ENCODE data around the gene NFE2L2. TPM values are rescaled to one million over a fixed set of nuclear protein-coding genes. Genes with fewer than 3 reads are reported as not detected.
"Not testable (repeated sequence)": the region's sequence is repeated elsewhere in the genome, so short reads cannot be mapped to it uniquely, and the experiment has no call there.

Gene NFE2L2
- total RNA-seq, 1 donor from 2014 or later: 51.4 TPM

DNA sequence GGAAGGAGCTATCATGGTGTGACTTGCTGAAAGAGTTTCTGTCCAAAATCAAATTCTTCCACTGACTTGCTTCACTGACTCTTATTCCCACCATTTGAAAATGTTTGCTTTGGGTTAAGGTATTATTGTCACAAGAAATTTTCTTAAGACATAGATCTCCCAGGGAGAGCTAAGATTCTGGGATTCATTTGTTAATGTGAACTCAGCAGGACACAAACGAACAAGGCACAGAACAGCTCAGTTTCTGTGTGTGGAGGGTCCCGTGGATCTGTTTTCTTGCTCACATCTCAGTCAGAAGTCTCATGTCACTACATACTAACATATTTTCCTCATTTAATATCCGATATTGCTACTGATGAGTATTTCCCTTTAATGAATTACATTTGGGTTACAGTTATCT, 60.1 kb downstream of the NFE2L2 start:
- no peak overlapping the region for H3K4me3 Mint-ChIP-seq (ENCODE audit: unreplicated experiment)
- TF ChIP-seq, protein P1, sequence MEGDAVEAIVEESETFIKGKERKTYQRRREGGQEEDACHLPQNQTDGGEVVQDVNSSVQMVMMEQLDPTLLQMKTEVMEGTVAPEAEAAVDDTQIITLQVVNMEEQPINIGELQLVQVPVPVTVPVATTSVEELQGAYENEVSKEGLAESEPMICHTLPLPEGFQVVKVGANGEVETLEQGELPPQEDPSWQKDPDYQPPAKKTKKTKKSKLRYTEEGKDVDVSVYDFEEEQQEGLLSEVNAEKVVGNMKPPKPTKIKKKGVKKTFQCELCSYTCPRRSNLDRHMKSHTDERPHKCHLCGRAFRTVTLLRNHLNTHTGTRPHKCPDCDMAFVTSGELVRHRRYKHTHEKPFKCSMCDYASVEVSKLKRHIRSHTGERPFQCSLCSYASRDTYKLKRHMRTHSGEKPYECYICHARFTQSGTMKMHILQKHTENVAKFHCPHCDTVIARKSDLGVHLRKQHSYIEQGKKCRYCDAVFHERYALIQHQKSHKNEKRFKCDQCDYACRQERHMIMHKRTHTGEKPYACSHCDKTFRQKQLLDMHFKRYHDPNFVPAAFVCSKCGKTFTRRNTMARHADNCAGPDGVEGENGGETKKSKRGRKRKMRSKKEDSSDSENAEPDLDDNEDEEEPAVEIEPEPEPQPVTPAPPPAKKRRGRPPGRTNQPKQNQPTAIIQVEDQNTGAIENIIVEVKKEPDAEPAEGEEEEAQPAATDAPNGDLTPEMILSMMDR (IDR thresholded peaks at IDR 0.05; ENCODE audit: partially characterized antibody, unreplicated experiment): no peak
- DNase-seq: no peak
- H3K4me1 Mint-ChIP-seq (ENCODE audit: low read depth, unreplicated experiment): peaks cover 14% of the 10 kb centered on the region
- peaks cover 1% of the 10 kb centered on the region for H3K27me3 Mint-ChIP-seq (ENCODE audit: unreplicated experiment)
- H3K36me3 Mint-ChIP-seq (ENCODE audit: unreplicated experiment): no peaks in the 10 kb centered on the region
- no peak overlapping the region for H3K27ac Mint-ChIP-seq (ENCODE audit: unreplicated experiment)
- peaks cover 3% of the 10 kb centered on the region for H3K9me3 Mint-ChIP-seq (ENCODE audit: unreplicated experiment)

DNA sequence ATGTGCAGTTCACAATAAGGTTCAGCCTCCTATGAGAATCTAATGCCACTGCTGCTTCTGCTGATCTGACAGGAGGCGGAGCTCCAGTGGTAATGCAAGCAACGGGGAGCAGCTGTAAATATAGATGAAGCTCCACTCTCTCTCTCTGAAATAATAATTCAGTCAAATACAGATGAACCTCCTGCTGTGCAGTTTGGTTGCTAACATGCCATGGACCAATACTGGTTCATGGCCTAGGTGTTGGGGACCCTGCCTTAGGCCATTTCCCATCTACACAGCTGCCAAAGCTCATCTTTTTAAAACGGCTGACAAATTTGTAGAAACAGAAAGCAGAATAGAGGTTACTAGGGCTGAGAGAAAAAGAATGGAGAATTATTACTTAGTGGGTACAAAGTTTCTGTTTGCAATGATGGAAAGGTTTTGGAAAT, 62.6 kb downstream of the NFE2L2 start:
- Mint-ChIP-seq H3K27ac (ENCODE audit: unreplicated experiment) (no peak overlapping the region), H3K4me1 (ENCODE audit: low read depth, unreplicated experiment) (peaks cover 10% of the 10 kb centered on the region), H3K27me3 (ENCODE audit: unreplicated experiment) (peaks cover 1% of the 10 kb centered on the region), H3K36me3 (ENCODE audit: unreplicated experiment) (no peaks in the 10 kb centered on the region), H3K4me3 (ENCODE audit: unreplicated experiment) (no peak overlapping the region), H3K9me3 (ENCODE audit: unreplicated experiment) (no peaks in the 10 kb centered on the region)
- no peak for DNase-seq
- TF ChIP-seq, protein P1 (IDR thresholded peaks at IDR 0.05; ENCODE audit: partially characterized antibody, unreplicated experiment): no peak

GRCh38 chr2:177200419-177200818, 64.1 kb downstream of the NFE2L2 start:
- H3K27ac Mint-ChIP-seq (ENCODE audit: unreplicated experiment); H3K27me3 Mint-ChIP-seq (ENCODE audit: unreplicated experiment); H3K36me3 Mint-ChIP-seq (ENCODE audit: unreplicated experiment); H3K9me3 Mint-ChIP-seq (ENCODE audit: unreplicated experiment); H3K4me1 Mint-ChIP-seq (ENCODE audit: low read depth, unreplicated experiment); H3K4me3 Mint-ChIP-seq (ENCODE audit: unreplicated experiment); DNase-seq: not testable (repeated sequence)

DNA sequence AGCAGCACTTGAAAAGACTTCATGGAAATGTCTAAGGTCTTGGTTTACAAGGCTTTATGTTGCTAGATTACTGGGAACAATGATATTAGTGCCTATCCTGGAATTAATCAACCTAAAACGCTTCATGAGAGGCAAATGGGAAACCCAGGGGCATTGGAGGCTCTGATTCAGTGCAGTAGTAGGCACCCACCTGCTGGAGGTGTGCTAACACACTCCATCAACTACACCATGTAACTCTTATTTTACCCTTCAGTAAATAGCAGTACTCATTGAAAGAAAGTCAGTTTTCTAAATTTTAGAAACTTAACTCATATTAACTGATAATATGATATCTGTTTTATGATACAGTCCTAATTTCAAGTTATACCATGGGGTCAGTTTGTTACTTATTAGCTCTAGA, 69.3 kb downstream of the NFE2L2 start:
- no peak for DNase-seq
- Mint-ChIP-seq H3K4me3 (ENCODE audit: unreplicated experiment) (no peak overlapping the region), H3K36me3 (ENCODE audit: unreplicated experiment) (no peaks in the 10 kb centered on the region), H3K4me1 (ENCODE audit: low read depth, unreplicated experiment) (peaks cover 2% of the 10 kb centered on the region), H3K27me3 (ENCODE audit: unreplicated experiment) (no peaks in the 10 kb centered on the region), H3K9me3 (ENCODE audit: unreplicated experiment) (no peaks in the 10 kb centered on the region), H3K27ac (ENCODE audit: unreplicated experiment) (no peak overlapping the region)
- TF ChIP-seq, protein P1 (IDR thresholded peaks at IDR 0.05; ENCODE audit: partially characterized antibody, unreplicated experiment): no peak

- Mint-ChIP-seq H3K36me3 (ENCODE audit: unreplicated experiment) (no peaks in the 10 kb centered on the region), H3K27ac (ENCODE audit: unreplicated experiment) (no peak overlapping the region), H3K9me3 (ENCODE audit: unreplicated experiment) (no peaks in the 10 kb centered on the region), H3K4me1 (ENCODE audit: low read depth, unreplicated experiment) (peaks cover 2% of the 10 kb centered on the region), H3K27me3 (ENCODE audit: unreplicated experiment) (no peaks in the 10 kb centered on the region), H3K4me3 (ENCODE audit: unreplicated experiment) (no peak overlapping the region)
- no peak for DNase-seq
- TF ChIP-seq, protein P1 (IDR thresholded peaks at IDR 0.05; ENCODE audit: partially characterized antibody, unreplicated experiment): no peak
Measured at GRCh38 chr2:177193240-177193639, 71.3 kb downstream of the NFE2L2 start.

GRCh38 chr2:177192788-177193187, 71.7 kb downstream of the NFE2L2 start:
- no peak for DNase-seq
- no peaks in the 10 kb centered on the region for H3K36me3 Mint-ChIP-seq (ENCODE audit: unreplicated experiment)
- no peak overlapping the region for H3K27ac Mint-ChIP-seq (ENCODE audit: unreplicated experiment)
- TF ChIP-seq, protein P1 (IDR thresholded peaks at IDR 0.05; ENCODE audit: partially characterized antibody, unreplicated experiment): no peak
- no peaks in the 10 kb centered on the region for H3K27me3 Mint-ChIP-seq (ENCODE audit: unreplicated experiment)
- peaks cover 2% of the 10 kb centered on the region for H3K4me1 Mint-ChIP-seq (ENCODE audit: low read depth, unreplicated experiment)
- no peak overlapping the region for H3K4me3 Mint-ChIP-seq (ENCODE audit: unreplicated experiment)
- H3K9me3 Mint-ChIP-seq (ENCODE audit: unreplicated experiment): no peaks in the 10 kb centered on the region
